Mesendoderm (in vitro differentiated cells): Measurements from ENCODE around the gene SPTBN1.

Source experiments
- DNase-seq: peaks from one replicate; pipeline ENCODE4 v3.0.0; 2013
- H2AK5ac ChIP-seq: 2 replicates; pipeline ENCODE4 v1.6.1; 2013; ENCODE audit warnings: low read length, inconsistent platforms
- H2BK120ac ChIP-seq: 2 replicates; pipeline ENCODE4 v1.6.1; 2013; ENCODE audit warnings: low read depth, mild to moderate bottlenecking, low read length, moderate library complexity, mixed read lengths
- H2BK15ac ChIP-seq: replicated peaks from 2 replicates; pipeline ENCODE4 v1.6.1; 2013; ENCODE audit warnings: low read depth, mild to moderate bottlenecking, moderate library complexity
- H2BK5ac ChIP-seq: 2 replicates; pipeline ENCODE4 v1.6.1; 2013; ENCODE audit warnings: low read length, inconsistent platforms
- H3K18ac ChIP-seq: 2 replicates; pipeline ENCODE4 v1.6.1; 2013; ENCODE audit warnings: mild to moderate bottlenecking, low read length, mixed read lengths
- H3K23ac ChIP-seq: one replicate; pipeline ENCODE4 v1.6.1; 2013; ENCODE audit warnings: low read length
- H3K27ac ChIP-seq: 2 replicates; pipeline ENCODE4 v1.5.1; 2013; ENCODE audit warnings: low read depth, mild to moderate bottlenecking, inconsistent platforms, low read length, moderate library complexity
- H3K27me3 ChIP-seq: 2 replicates; pipeline ENCODE4 v1.6.1; 2013; ENCODE audit warnings: low read length, control low read depth, mild to moderate bottlenecking, inconsistent platforms; ENCODE audit not compliant: insufficient read depth, poor library complexity
- H3K36me3 ChIP-seq: 2 replicates; pipeline ENCODE4 v1.6.1; 2013; ENCODE audit warnings: low read length, inconsistent platforms; ENCODE audit not compliant: control insufficient read depth, insufficient read depth
- H3K4ac ChIP-seq: one replicate; pipeline ENCODE4 v1.6.1; 2013; ENCODE audit warnings: low read depth, mild to moderate bottlenecking, low read length, moderate library complexity
- H3K4me1 ChIP-seq: 2 replicates; pipeline ENCODE4 v1.6.1; 2013; ENCODE audit warnings: low read depth, low read length, inconsistent platforms; ENCODE audit not compliant: control insufficient read depth
- H3K4me2 ChIP-seq: 2 replicates; pipeline ENCODE4 v1.6.1; 2013; ENCODE audit warnings: low read length
- H3K4me3 ChIP-seq: 2 replicates; pipeline ENCODE4 v1.5.1; 2013; ENCODE audit warnings: mild to moderate bottlenecking, low read length
- H3K56ac ChIP-seq: one replicate; pipeline ENCODE4 v1.6.1; 2013; ENCODE audit warnings: low read length
- H3K79me1 ChIP-seq: 2 replicates; pipeline ENCODE4 v1.6.1; 2013; ENCODE audit warnings: low read length, inconsistent platforms
- H3K79me2 ChIP-seq: 2 replicates; pipeline ENCODE4 v1.6.1; 2013; ENCODE audit warnings: mild to moderate bottlenecking, low read length; ENCODE audit not compliant: control insufficient read depth, insufficient read depth
- H3K9ac ChIP-seq: 2 replicates; pipeline ENCODE4 v1.6.1; 2013; ENCODE audit warnings: low read length, inconsistent platforms
- H4K5ac ChIP-seq: one replicate; pipeline ENCODE4 v1.6.1; 2013; ENCODE audit warnings: low read length
- H4K8ac ChIP-seq: one replicate; pipeline ENCODE4 v1.6.1; 2013; ENCODE audit warnings: low read depth, mild to moderate bottlenecking, control low read depth, low read length, moderate library complexity
- WGBS: extraction: QIAGEN DNeasy Blood & Tissue Kit; methylation state at CpG from one replicate; pipeline ENCODE4 v1.1.7; 2013; ENCODE audit warnings: low lambda C conversion rate, missing lambda C conversion rate; ENCODE audit not compliant: insufficient coverage; ENCODE audit errors: extremely low coverage; 5-methylcytosine and 5-hydroxymethylcytosine counted together

Gene SPTBN1

GRCh38 chr2:54561010-54561409 lies 104.9 kb downstream of the SPTBN1 start:
- H3K27me3 ChIP-seq: no peaks in the 10 kb centered on the region
- peaks cover 8% of the 10 kb centered on the region for H3K79me1 ChIP-seq
- no peak overlapping the region for H2BK120ac ChIP-seq
- no peak overlapping the region for H3K4ac ChIP-seq
- H2BK5ac ChIP-seq: no peak overlapping the region
- no peak overlapping the region for H3K18ac ChIP-seq
- no peak overlapping the region for H3K4me3 ChIP-seq
- H3K9ac ChIP-seq: peak overlapping the region; percentile 19
- H3K4me1 ChIP-seq: peaks cover 2% of the 10 kb centered on the region
- H3K56ac ChIP-seq: peak overlapping the region; percentile 10
- H3K27ac ChIP-seq: no peak overlapping the region
- no peak overlapping the region for H3K4me2 ChIP-seq
- H3K36me3 ChIP-seq: no peaks in the 10 kb centered on the region
- peaks cover 66% of the 10 kb centered on the region for H3K79me2 ChIP-seq
- no peak overlapping the region for H4K5ac ChIP-seq
- DNase-seq: no peak
- no peak overlapping the region for H2AK5ac ChIP-seq
- no CpG with 5 or more reads among the region's 4 CpGs for WGBS
- H4K8ac ChIP-seq: no peak overlapping the region
- H3K23ac ChIP-seq: no peak overlapping the region
- H2BK15ac ChIP-seq: no peak overlapping the region

GRCh38 chr2:54564439-54564838 lies 108.3 kb downstream of the SPTBN1 start:
- H3K18ac ChIP-seq: no peak overlapping the region
- H4K8ac ChIP-seq: no peak overlapping the region
- no peak overlapping the region for H2BK5ac ChIP-seq
- H4K5ac ChIP-seq: no peak overlapping the region
- H3K56ac ChIP-seq: no peak overlapping the region
- H3K9ac ChIP-seq: no peak overlapping the region
- H2BK15ac ChIP-seq: no peak overlapping the region
- no peak overlapping the region for H3K27ac ChIP-seq
- no peak overlapping the region for H3K4me3 ChIP-seq
- H3K4ac ChIP-seq: no peak overlapping the region
- H3K4me1 ChIP-seq: peaks cover 3% of the 10 kb centered on the region
- peaks cover 75% of the 10 kb centered on the region for H3K79me2 ChIP-seq
- DNase-seq: no peak
- H3K4me2 ChIP-seq: no peak overlapping the region
- H3K36me3 ChIP-seq: no peaks in the 10 kb centered on the region
- no peak overlapping the region for H2AK5ac ChIP-seq
- no peaks in the 10 kb centered on the region for H3K27me3 ChIP-seq
- no peak overlapping the region for H3K23ac ChIP-seq
- no CpG with 5 or more reads among the region's 2 CpGs for WGBS
- peaks cover 6% of the 10 kb centered on the region for H3K79me1 ChIP-seq
- no peak overlapping the region for H2BK120ac ChIP-seq

- H3K27me3 ChIP-seq: no peaks in the 10 kb centered on the region
- no peak for DNase-seq
- H3K27ac ChIP-seq: no peak overlapping the region
These were observed 109.4 kb downstream of the SPTBN1 start for GRCh38 chr2:54565551-54565950.

GRCh38 chr2:54566896-54567295 lies 110.8 kb downstream of the SPTBN1 start:
- Histone ChIP-seq H2BK120ac (no peak overlapping the region), H2BK15ac (no peak overlapping the region), H3K18ac (peak overlapping the region; percentile 60), H3K79me1 (peaks cover 8% of the 10 kb centered on the region), H3K4me2 (no peak overlapping the region), H3K9ac (no peak overlapping the region), H3K27ac (no peak overlapping the region), H3K4me3 (no peak overlapping the region), H2BK5ac (no peak overlapping the region), H3K4ac (no peak overlapping the region), H3K27me3 (no peaks in the 10 kb centered on the region), H4K5ac (no peak overlapping the region), H3K79me2 (peaks cover 75% of the 10 kb centered on the region), H3K36me3 (no peaks in the 10 kb centered on the region), H3K4me1 (peaks cover 7% of the 10 kb centered on the region), H3K23ac (no peak overlapping the region), H3K56ac (no peak overlapping the region), H2AK5ac (no peak overlapping the region), H4K8ac (no peak overlapping the region)
- no CpG with 5 or more reads among the region's 1 CpG for WGBS
- no peak for DNase-seq

More at GRCh38 chr2:54565551-54565950, 109.4 kb downstream of the SPTBN1 start:
- H2BK15ac ChIP-seq: no peak overlapping the region
- no peak overlapping the region for H3K4me2 ChIP-seq
- H3K79me1 ChIP-seq: peaks cover 6% of the 10 kb centered on the region
- H3K9ac ChIP-seq: no peak overlapping the region
- no peak overlapping the region for H2AK5ac ChIP-seq
- H3K56ac ChIP-seq: no peak overlapping the region
- H3K79me2 ChIP-seq: peaks cover 75% of the 10 kb centered on the region
- no peak overlapping the region for H4K8ac ChIP-seq
- no peak overlapping the region for H3K23ac ChIP-seq
- no peak overlapping the region for H2BK5ac ChIP-seq
- H3K4ac ChIP-seq: no peak overlapping the region
- no peaks in the 10 kb centered on the region for H3K36me3 ChIP-seq
- peaks cover 3% of the 10 kb centered on the region for H3K4me1 ChIP-seq
- no peak overlapping the region for H2BK120ac ChIP-seq
- no peak overlapping the region for H4K5ac ChIP-seq
- H3K18ac ChIP-seq: no peak overlapping the region
- H3K4me3 ChIP-seq: no peak overlapping the region

GRCh38 chr2:54568876-54569321 lies 112.8 kb downstream of the SPTBN1 start:
- Histone ChIP-seq H2AK5ac (no peak overlapping the region), H3K4me3 (no peak overlapping the region), H4K5ac (no peak overlapping the region), H2BK15ac (no peak overlapping the region), H3K4ac (no peak overlapping the region), H4K8ac (no peak overlapping the region), H3K9ac (no peak overlapping the region), H3K79me1 (peaks cover 18% of the 10 kb centered on the region), H3K4me2 (no peak overlapping the region), H2BK5ac (no peak overlapping the region), H3K79me2 (peaks cover 78% of the 10 kb centered on the region), H3K18ac (no peak overlapping the region), H2BK120ac (no peak overlapping the region), H3K36me3 (no peaks in the 10 kb centered on the region), H3K4me1 (peaks cover 17% of the 10 kb centered on the region), H3K27me3 (no peaks in the 10 kb centered on the region), H3K23ac (no peak overlapping the region), H3K56ac (no peak overlapping the region), H3K27ac (no peak overlapping the region)
- no peak for DNase-seq
- no CpG with 5 or more reads among the region's 5 CpGs for WGBS

GRCh38 chr2:54569745-54570301 lies 113.7 kb downstream of the SPTBN1 start:
- Histone ChIP-seq H3K79me1 (peaks cover 23% of the 10 kb centered on the region), H3K4me1 (peaks cover 27% of the 10 kb centered on the region), H3K27me3 (no peaks in the 10 kb centered on the region), H3K79me2 (peaks cover 79% of the 10 kb centered on the region), H2BK15ac (no peak overlapping the region), H3K4me2 (no peak overlapping the region), H2BK5ac (no peak overlapping the region), H4K8ac (no peak overlapping the region), H2AK5ac (no peak overlapping the region), H3K36me3 (no peaks in the 10 kb centered on the region), H3K18ac (peak overlapping the region; percentile 57), H3K56ac (no peak overlapping the region), H3K4me3 (no peak overlapping the region), H3K9ac (no peak overlapping the region), H4K5ac (no peak overlapping the region), H2BK120ac (no peak overlapping the region), H3K27ac (no peak overlapping the region), H3K4ac (no peak overlapping the region), H3K23ac (no peak overlapping the region)
- no CpG with 5 or more reads among the region's 3 CpGs for WGBS
- DNase-seq: no peak
